PC-3 (cell line): ENCODE data around the gene TWNK.

Experiments
- CTCF ChIP-seq: fragments of 300-600 bp; sonication (generic); conservative IDR thresholded peaks from 2 replicates; pipeline ENCODE4 v1.5.1; 2017; ENCODE audit warnings: antibody characterized with exemption, low read depth, mild to moderate bottlenecking, low read length
- EZH2 ChIP-seq: fragments of 300-600 bp; sonication (generic); IDR thresholded peaks from one replicate; pipeline ENCODE4 v1.6.1; 2017; ENCODE audit warnings: antibody characterized with exemption, mild to moderate bottlenecking, low read length; ENCODE audit not compliant: unreplicated experiment

GRCh38 chr10:100943508-100943907 is 43.8 kb upstream of the TWNK start:
- TF ChIP-seq CTCF (no peak), EZH2 (no peak)
